IMR-90 (cell line): ENCODE measurements around the gene BGN. TPM values are rescaled to one million over a fixed set of nuclear protein-coding genes. Genes with fewer than 3 reads are reported as not detected.

Source experiments
- ATAC-seq: fragments of 200-7000 bp; cut with Tn5 transposase; 2 replicates; pipeline ENCODE4 v1.9.1; 2020; ENCODE audit warnings: low read depth, mild to moderate bottlenecking, moderate library complexity
- BruUV-seq: library from RNA; stranded (reverse); fragments of 400-500 nt; replicated peaks from 2 replicates; lab custom pipeline; 2021; lab: Mats Ljungman, UMichigan
- CTCF ChIA-PET: fragments of 300-600 bp; formaldehyde crosslinking; extraction: SDS; loops from one replicate; lab custom pipeline; 2021; ENCODE audit warnings: antibody characterized with exemption; lab: Yijun Ruan, JAX
- POLR2A ChIA-PET: fragments of 300-600 bp; sonication (Branson Sonifier 250); formaldehyde crosslinking; loops from one replicate; lab custom pipeline; 2022; ENCODE audit warnings: antibody characterized with exemption; ENCODE audit not compliant: unreplicated experiment; lab: Charles Lee
- DNase-seq: peaks from one replicate; pipeline ENCODE4 v3.0.0; 2013
- H2AFZ ChIP-seq: replicated peaks from 2 replicates; pipeline ENCODE3; 2013; ENCODE audit warnings: low read length, mild to moderate bottlenecking; ENCODE audit not compliant: poor library complexity
- H2AK5ac ChIP-seq: 2 replicates; pipeline ENCODE4 v1.6.1; 2013; ENCODE audit warnings: low read depth, low read length, inconsistent platforms
- H2AK9ac ChIP-seq: replicated peaks from 2 replicates; pipeline ENCODE3; 2013; ENCODE audit warnings: mild to moderate bottlenecking, low read depth, low read length, moderate library complexity; ENCODE audit not compliant: poor library complexity
- H2BK120ac ChIP-seq: 2 replicates; pipeline ENCODE4 v1.6.1; 2013; ENCODE audit warnings: low read depth, low read length, inconsistent platforms
- H2BK15ac ChIP-seq: 3 replicates; pipeline ENCODE4 v1.6.1; 2013; ENCODE audit warnings: low read depth, low read length, inconsistent platforms
- H2BK20ac ChIP-seq: 2 replicates; pipeline ENCODE4 v1.6.1; 2013; ENCODE audit warnings: low read depth, mild to moderate bottlenecking, inconsistent platforms, low read length, moderate library complexity
- H2BK5ac ChIP-seq: 2 replicates; pipeline ENCODE4 v1.6.1; 2013; ENCODE audit warnings: mild to moderate bottlenecking, low read depth, low read length, inconsistent platforms; ENCODE audit not compliant: poor library complexity, severe bottlenecking
- H3K14ac ChIP-seq: replicated peaks from 2 replicates; pipeline ENCODE4 v1.6.1; 2013; ENCODE audit warnings: low read depth, low read length, inconsistent platforms
- H3K18ac ChIP-seq: 2 replicates; pipeline ENCODE4 v1.6.1; 2013; ENCODE audit warnings: low read depth, low read length, control low read depth
- H3K23ac ChIP-seq: 2 replicates; pipeline ENCODE4 v1.6.1; 2013; ENCODE audit warnings: low read depth, low read length, inconsistent platforms
- H3K27ac ChIP-seq: 2 replicates; pipeline ENCODE4 v1.5.1; 2013; ENCODE audit warnings: mild to moderate bottlenecking, control low read depth, low read length; ENCODE audit not compliant: insufficient read depth
- H3K27me3 ChIP-seq: 2 replicates; pipeline ENCODE4 v1.6.1; 2013; ENCODE audit warnings: low read length; ENCODE audit not compliant: control insufficient read depth, insufficient read depth
- H3K36me3 ChIP-seq: 2 replicates; pipeline ENCODE4 v1.6.1; 2013; ENCODE audit warnings: low read length, mixed read lengths; ENCODE audit not compliant: control insufficient read depth, insufficient read depth
- H3K4ac ChIP-seq: 2 replicates; pipeline ENCODE4 v1.6.1; 2013; ENCODE audit warnings: low read depth, low read length, inconsistent platforms
- H3K4me1 ChIP-seq: 2 replicates; pipeline ENCODE4 v1.6.1; 2013; ENCODE audit warnings: low read length, mixed read lengths; ENCODE audit not compliant: control insufficient read depth, insufficient read depth
- H3K4me2 ChIP-seq: 2 replicates; pipeline ENCODE4 v1.6.1; 2013; ENCODE audit warnings: low read depth, mild to moderate bottlenecking, control low read depth, low read length, moderate library complexity
- H3K4me3 ChIP-seq: 2 replicates; pipeline ENCODE4 v1.5.1; 2013; ENCODE audit warnings: low read depth, mild to moderate bottlenecking, control low read depth, low read length, moderate library complexity; ENCODE audit not compliant: insufficient read depth
- H3K56ac ChIP-seq: 2 replicates; pipeline ENCODE4 v1.6.1; 2013; ENCODE audit warnings: low read length, inconsistent platforms; ENCODE audit not compliant: insufficient read depth; ENCODE audit errors: extremely low read depth
- H3K79me1 ChIP-seq, 2 experiments: 2 replicates each; pipeline ENCODE4 v1.6.1; 2013; ENCODE audit warnings: low read length in 2 of 2, inconsistent platforms in 1 of 2, low read depth in 1 of 2
- H3K9ac ChIP-seq: 2 replicates; pipeline ENCODE4 v1.6.1; 2013; ENCODE audit warnings: low read depth, low read length, control low read depth
- H3K9me1 ChIP-seq: 2 replicates; pipeline ENCODE4 v1.6.1; 2013; ENCODE audit warnings: low read length, inconsistent platforms; ENCODE audit not compliant: insufficient read depth
- H3K9me3 ChIP-seq: 2 replicates; pipeline ENCODE4 v1.6.1; 2013; ENCODE audit warnings: low read length; ENCODE audit not compliant: control insufficient read depth, insufficient read depth
- H4K20me1 ChIP-seq: 2 replicates; pipeline ENCODE4 v1.6.1; 2013; ENCODE audit warnings: low read length, inconsistent platforms; ENCODE audit not compliant: insufficient read depth
- H4K5ac ChIP-seq: 2 replicates; pipeline ENCODE4 v1.6.1; 2013; ENCODE audit warnings: mild to moderate bottlenecking, low read depth, low read length, control low read depth
- H4K8ac ChIP-seq, 2 experiments: 2 replicates each; pipeline ENCODE4 v1.6.1; 2013; ENCODE audit warnings: low read depth in 2 of 2, low read length in 2 of 2, control low read depth in 1 of 2, inconsistent platforms in 1 of 2
- H4K91ac ChIP-seq: 2 replicates; pipeline ENCODE4 v1.6.1; 2013; ENCODE audit warnings: low read depth, low read length, inconsistent platforms; ENCODE audit not compliant: insufficient read depth
- CEBPB ChIP-seq: IDR thresholded peaks from 2 replicates; pipeline ENCODE4 v1.6.1; 2012; ENCODE audit warnings: low read depth, low read length, improper control_type of control experiment
- SMC3 ChIP-seq: fragments of 150-350 bp; IDR thresholded peaks from 2 replicates; pipeline ENCODE4 v1.6.1; 2016; ENCODE audit warnings: low read depth, mild to moderate bottlenecking, antibody characterized with exemption, low read length, moderate library complexity
- WGBS, 2 experiments: methylation state at CpG; one replicate each; pipeline versions ENCODE4 v1.1.5 to v1.1.7; 2013; ENCODE audit warnings: missing lambda C conversion rate in 2 of 2; ENCODE audit not compliant: insufficient read length in 1 of 2; ENCODE audit errors: extremely low coverage in 2 of 2; 5-methylcytosine and 5-hydroxymethylcytosine counted together
- dilution Hi-C: fragments of 300-500 bp; cut with HindIII; formaldehyde crosslinking; loops from one replicate; pipeline ENCODE4 v1.14.3; 2018; ENCODE audit warnings: low sequenced_read_pairs; ENCODE audit not compliant: unreplicated experiment
- in situ Hi-C: fragments of 300-500 bp; cut with MboI; formaldehyde crosslinking; loops from 3 replicates; pipeline ENCODE4 v1.14.3; 2019; ENCODE audit warnings: low sequenced_read_pairs, inconsistent platforms, mixed read lengths
- intact Hi-C: fragments of 100-400 bp; cut with micrococcal nuclease; formaldehyde crosslinking; loops from 2 replicates; pipeline ENCODE4 v1.10.0; 2022
- polyA plus RNA-seq, 3 experiments: library from polyadenylated mRNA; depleted of rRNA; stranded (reverse); fragments of >200 nt; gene quantifications; 2 replicates each; pipeline ENCODE4 v1.2.3, GENCODE V29; 2012; ENCODE audit warnings: low replicate concordance in 1 of 3
- total RNA-seq: library from RNA; depleted of rRNA; stranded (reverse); fragments of >200 nt; gene quantifications from 2 replicates; pipeline ENCODE4 v1.2.3, GENCODE V29; 2012

BGN gene
- total and polyA plus RNA-seq, 2 of the 4 experiments (the other 2 are of a cell fraction), result 11.3 to 298 TPM

DNA sequence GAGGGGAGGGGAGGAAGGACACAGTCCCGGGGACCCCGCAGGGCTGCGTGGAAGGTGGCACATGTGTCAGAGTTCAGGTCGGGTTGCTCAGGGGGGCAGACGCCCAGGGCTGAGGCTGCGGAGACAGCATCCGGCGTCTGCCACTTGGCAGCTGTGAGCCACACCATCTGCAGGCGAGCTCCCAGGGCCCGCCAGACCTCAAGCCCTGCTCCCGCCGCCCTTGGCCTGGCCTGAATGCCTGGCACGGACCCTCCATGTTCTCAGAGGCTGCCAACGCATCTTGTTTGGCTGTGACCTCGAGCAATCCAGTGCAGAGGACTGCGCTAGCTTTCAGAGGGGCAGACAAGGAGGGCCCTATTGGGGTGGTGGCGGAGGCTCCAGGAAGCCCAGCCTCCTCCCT, 5.1 kb downstream of the BGN start:
- Histone ChIP-seq H2AK9ac (no peak overlapping the region), H3K56ac (no peak overlapping the region), H3K4me2 (no peak overlapping the region), H3K9ac (no peak overlapping the region), H4K20me1 (peaks cover 6% of the 10 kb centered on the region), H2AK5ac (no peak overlapping the region), H3K4me3 (no peak overlapping the region), H3K4me1 (0 out of 2 replicates have a peak, but pooled peaks cover 1% of the 10 kb centered on the region), H2BK120ac (no peak overlapping the region), H2BK15ac (no peak overlapping the region), H2AFZ (no peak overlapping the region), H3K27me3 (no peaks in the 10 kb centered on the region), H3K79me1 (peaks cover 6 to 16% of the 10 kb centered on the region in 2 experiments), H3K9me1 (no peaks in the 10 kb centered on the region), H4K8ac (no peak overlapping the region), H3K23ac (no peak overlapping the region), H3K36me3 (peaks cover 1% of the 10 kb centered on the region; the same call in 1 of the 2 replicates), H3K27ac (no peak overlapping the region), H2BK5ac (no peak overlapping the region), H2BK20ac (no peak overlapping the region), H3K14ac (no peak overlapping the region), H4K91ac (no peak overlapping the region), H3K4ac (no peak overlapping the region), H3K18ac (no peak overlapping the region), H4K5ac (no peak overlapping the region), H3K9me3 (no peaks in the 10 kb centered on the region; the same call in 1 of the 2 replicates)
- WGBS, 2 experiments, result 59% methylated on average over 15 of the region's 17 CpGs; no CpG with 5 or more reads in 1 of the 2 experiments
- no peak for ATAC-seq
- dilution Hi-C loops, result no loop called here
- CTCF ChIA-PET, result no interaction called here
- intact Hi-C loops, result loop anchor here (5.0 kb wide), 1 partner anchor 543 kb away; no protein-coding TSS in a partner anchor
- DNase-seq, result no peak
- in situ Hi-C loops, result no loop called here
- TF ChIP-seq SMC3, result no peak
- no peak for TF ChIP-seq CEBPB
- BruUV-seq, result no TSS peak
- POLR2A ChIA-PET, result no interaction called here
